SK-N-MC (cell line): ENCODE data around the gene CLEC2D.
"Not testable (repeated sequence)": the region's sequence is repeated elsewhere in the genome, so short reads cannot be mapped to it uniquely, and the experiment has no call there.

Experiments
- DNase-seq: peaks from one replicate; pipeline ENCODE4 v3.0.0-alpha.2; 2011; ENCODE audit warnings: low read depth, low spot score
- H3K27ac ChIP-seq: fragments of 200-600 bp; sonication (generic); 2 replicates; pipeline ENCODE4 v1.5.1; 2016; ENCODE audit warnings: mixed run types
- H3K36me3 ChIP-seq: fragments of 200-600 bp; sonication (generic); 2 replicates; pipeline ENCODE4 v1.6.1; 2017; ENCODE audit warnings: antibody characterized with exemption, low read length, mixed read lengths; ENCODE audit not compliant: insufficient read depth
- H3K4me3 ChIP-seq: fragments of 200-600 bp; sonication (generic); 2 replicates; pipeline ENCODE4 v1.5.1; 2016
- H3K9ac ChIP-seq: fragments of 200-600 bp; sonication (generic); 2 replicates; pipeline ENCODE4 v1.8.0; 2017; ENCODE audit warnings: mixed run types, mixed read lengths; ENCODE audit not compliant: insufficient read length
- H3K9me3 ChIP-seq: fragments of 200-600 bp; sonication (generic); 2 replicates; pipeline ENCODE4 v1.6.1; 2017; ENCODE audit warnings: low read depth, mild to moderate bottlenecking, antibody characterized with exemption, low read length, moderate library complexity, mixed read lengths
- EZH2 ChIP-seq: fragments of 200-600 bp; sonication (generic); IDR thresholded peaks from one replicate; pipeline ENCODE4 v1.6.1; 2017; ENCODE audit warnings: antibody characterized with exemption
- FOXP2 ChIP-seq: optimal IDR thresholded peaks from 2 replicates; pipeline ENCODE3; 2011; ENCODE audit warnings: mild to moderate bottlenecking, moderate library complexity; ENCODE audit not compliant: insufficient read depth; ENCODE audit errors: extremely low read length, control extremely low read depth
- POLR2AphosphoS5 ChIP-seq: IDR thresholded peaks from 2 replicates; pipeline ENCODE4 v1.6.1; 2012; ENCODE audit warnings: mild to moderate bottlenecking, low read depth, low read length, borderline replicate concordance

CLEC2D gene

DNA sequence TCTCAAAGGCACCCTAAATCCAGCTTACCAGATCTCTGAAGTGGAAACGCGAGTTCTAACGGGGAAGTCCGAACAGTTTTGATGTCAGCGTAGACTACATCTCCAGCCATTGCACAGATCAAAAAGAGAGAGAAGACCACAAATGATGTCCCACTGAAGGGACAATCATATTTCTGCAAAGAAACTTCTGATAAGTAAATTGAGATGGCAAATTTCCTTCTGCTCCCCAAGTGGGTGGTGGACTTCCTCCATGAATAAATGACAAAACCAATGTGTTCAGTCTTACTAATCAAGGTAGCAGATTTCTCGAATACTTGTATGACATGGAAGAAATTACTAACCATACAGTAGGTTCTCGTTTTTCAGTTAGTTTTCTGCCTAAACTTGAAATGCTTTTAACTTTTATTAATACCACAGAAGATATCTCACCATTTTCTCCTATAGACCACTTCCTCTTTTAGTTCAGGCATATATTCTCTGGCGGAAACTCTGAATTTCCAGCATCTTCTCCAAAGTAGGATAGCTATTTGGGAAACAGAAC, 63.5 kb downstream of the CLEC2D start, which contains the start of gene CLECL1:
CLECL1 (minus strand) TSS at position 177 of the 541 bp plus-strand sequence.
- TF ChIP-seq FOXP2: no peak
- no peak for TF ChIP-seq EZH2
- TF ChIP-seq POLR2AphosphoS5: no peak
- Histone ChIP-seq H3K4me3 (no peak within 1 kb of the TSS), H3K36me3 (no peaks in the 10 kb centered on the region)

DNA sequence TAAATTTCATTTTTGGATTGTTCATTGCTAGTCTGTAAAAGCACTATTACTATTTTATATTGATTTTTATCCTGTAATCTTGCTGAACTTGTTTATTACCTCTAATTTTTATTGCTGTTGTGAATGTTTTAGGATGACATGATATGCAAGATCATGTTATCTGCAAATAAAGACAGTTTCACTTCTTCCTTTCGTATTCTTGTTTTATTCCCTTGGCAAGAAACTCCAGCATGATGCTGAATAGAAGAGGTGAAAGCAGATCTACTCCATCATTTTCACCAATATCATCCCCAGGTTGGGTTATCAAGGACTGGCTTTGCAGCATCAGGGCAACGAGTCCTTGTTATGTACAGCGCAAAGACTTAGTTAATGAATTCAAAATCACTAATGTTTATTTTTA, 66.1 kb downstream of the CLEC2D start:
- H3K9ac ChIP-seq: no peak overlapping the region
- H3K36me3 ChIP-seq: no peaks in the 10 kb centered on the region
- DNase-seq: no peak
- TF ChIP-seq EZH2 (no peak), POLR2AphosphoS5 (no peak), FOXP2 (no peak)
- H3K9me3 ChIP-seq: no peaks in the 10 kb centered on the region
- H3K27ac ChIP-seq: no peak overlapping the region
- no peak overlapping the region for H3K4me3 ChIP-seq

More for the DNA sequence above, 63.5 kb downstream of the CLEC2D start, which contains the start of gene CLECL1:
- Histone ChIP-seq H3K9me3 (no peaks in the 10 kb centered on the region), H3K9ac (no peak within 1 kb of the TSS), H3K27ac (no peak within 1 kb of the TSS)
- no peak for DNase-seq

DNA sequence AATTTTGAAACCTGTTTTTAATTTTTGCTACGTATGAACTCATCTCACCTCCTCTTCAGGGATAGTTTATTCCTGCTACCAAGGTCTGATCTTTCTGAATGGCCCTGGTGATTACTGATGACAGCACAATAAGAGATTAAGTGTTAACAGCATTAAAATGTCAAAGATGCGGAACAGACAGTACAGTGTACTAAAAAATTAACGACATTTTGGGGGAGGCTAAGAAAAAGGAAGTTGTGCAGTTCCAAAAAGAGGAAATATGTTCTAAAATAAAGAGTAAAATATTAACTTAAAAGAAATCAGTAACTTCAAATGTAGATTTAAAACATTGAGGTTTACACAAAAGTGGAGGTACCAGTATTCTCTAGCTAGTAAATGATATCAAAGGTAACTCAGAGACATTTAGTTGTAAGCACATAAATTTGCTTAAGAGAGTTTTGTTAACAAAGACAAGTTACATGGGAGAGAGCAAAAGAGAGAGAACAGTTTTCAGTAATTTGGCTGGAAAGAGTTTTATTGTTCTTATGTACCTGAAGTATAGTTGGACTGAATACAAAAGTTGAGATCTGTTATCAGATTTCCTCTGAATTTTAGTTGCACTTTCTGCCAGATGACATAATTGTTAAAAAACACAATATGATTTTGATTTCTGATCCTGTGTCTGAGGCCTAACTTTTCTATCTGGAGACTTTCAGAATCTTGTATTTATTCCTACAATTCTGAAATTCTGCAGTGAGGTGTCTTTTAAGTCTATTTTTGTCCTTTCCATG, 67.6 kb downstream of the CLEC2D start:
- H3K9ac ChIP-seq: peak overlapping the region; percentile 38
- H3K9me3 ChIP-seq: no peaks in the 10 kb centered on the region
- H3K36me3 ChIP-seq: no peaks in the 10 kb centered on the region
- TF ChIP-seq EZH2 (no peak), POLR2AphosphoS5 (no peak), FOXP2 (no peak)
- H3K4me3 ChIP-seq: no peak overlapping the region
- DNase-seq: no peak
- H3K27ac ChIP-seq: peak overlapping the region; percentile 42; the same call in 1 of the 2 replicates

DNA sequence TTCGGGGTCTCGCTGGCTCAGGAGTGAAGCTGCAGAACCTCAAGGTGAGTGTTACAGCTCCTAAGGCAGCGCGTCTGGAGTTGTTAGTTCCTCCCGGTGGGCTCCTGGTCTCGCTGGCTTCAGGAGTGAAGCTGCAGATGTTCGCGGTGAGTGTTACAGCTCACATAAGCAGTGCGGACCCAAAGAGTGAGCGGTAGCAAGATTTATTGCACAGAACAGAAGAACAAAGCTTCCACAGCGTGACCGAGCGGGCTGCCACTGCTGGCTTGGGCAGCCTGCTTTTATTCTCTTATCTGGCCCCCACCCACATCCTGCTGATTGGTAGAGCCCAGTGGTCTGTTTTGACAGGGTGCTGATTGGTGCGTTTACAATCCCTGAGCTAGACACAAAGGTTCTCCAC, 69.4 kb downstream of the CLEC2D start:
- H3K9ac ChIP-seq, H3K4me3 ChIP-seq, H3K36me3 ChIP-seq, H3K9me3 ChIP-seq, H3K27ac ChIP-seq, DNase-seq: not testable (repeated sequence)

DNA sequence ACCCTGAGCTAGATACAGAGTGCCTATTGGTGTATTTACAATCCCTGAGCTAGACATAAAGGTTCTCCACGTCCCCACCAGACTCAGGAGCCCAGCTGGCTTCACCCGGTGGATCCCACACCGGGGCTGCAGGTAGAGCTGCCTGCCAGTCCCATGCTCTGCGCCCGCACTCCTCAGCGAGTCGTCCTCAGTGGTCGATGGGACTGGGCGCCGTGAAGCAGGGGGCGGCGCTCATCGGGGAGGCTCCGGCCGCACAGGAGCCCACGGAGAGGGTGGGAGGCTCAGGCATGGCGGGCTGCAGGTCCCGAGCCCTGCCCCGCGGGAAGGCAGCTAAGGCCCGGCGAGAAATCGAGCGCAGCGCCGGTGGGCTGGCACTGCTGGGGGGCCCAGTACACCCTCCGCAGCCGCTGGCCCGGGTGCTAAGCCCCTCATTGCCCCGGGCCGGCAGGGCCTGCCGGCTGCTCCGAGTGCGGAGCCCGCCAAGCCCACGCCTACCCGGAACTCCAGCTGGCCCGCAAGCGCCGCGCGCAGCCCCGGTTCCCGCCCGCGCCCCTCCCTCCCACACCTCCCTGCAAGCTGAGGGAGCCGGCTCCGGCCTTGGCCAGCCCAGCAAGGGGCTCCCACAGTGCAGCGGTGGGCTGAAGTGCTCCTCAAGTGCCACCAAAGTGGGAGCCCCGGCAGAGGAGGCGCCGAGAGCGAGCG, 70.0 kb downstream of the CLEC2D start:
- not testable (repeated sequence) for H3K4me3 ChIP-seq, H3K27ac ChIP-seq, H3K9ac ChIP-seq

DNA sequence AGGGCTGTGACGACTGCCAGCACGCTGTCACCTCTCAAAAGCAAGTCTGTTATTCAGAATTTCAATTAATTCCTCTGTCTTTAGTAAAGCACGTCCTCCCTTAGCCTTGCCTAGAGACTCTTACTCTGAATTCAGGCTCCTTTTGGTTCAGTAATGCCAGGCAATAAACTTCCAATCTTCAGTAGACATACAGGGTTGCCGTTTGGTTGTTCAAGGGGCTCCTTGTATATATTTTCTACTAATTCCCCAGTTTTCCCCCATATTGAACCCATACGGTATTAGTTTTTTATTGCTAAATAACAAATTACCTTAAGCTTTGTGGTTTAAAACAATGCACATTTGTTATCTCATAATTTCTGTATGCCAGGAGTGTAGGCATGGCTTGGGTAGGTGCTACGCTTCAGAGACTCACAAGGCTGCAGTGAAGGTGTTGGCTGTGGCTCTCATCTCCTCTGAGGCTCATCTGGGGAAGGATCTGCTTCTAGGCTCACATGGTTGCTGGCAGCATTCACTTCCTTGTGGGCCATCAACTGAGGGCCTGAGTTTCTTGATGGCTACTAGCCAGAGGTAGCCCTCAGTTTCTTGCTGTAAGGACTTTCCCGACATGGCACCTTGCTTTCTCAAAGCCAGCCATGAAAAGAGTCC, 70.7 kb downstream of the CLEC2D start:
- Histone ChIP-seq H3K4me3 (no peak overlapping the region), H3K36me3 (no peaks in the 10 kb centered on the region), H3K9me3 (no peaks in the 10 kb centered on the region), H3K27ac (no peak overlapping the region), H3K9ac (no peak overlapping the region)
- no peak for DNase-seq
- TF ChIP-seq EZH2 (no peak), POLR2AphosphoS5 (no peak), FOXP2 (no peak)

More for the DNA sequence above, 70.0 kb downstream of the CLEC2D start:
- H3K36me3 ChIP-seq, DNase-seq, H3K9me3 ChIP-seq: not testable (repeated sequence)

DNA sequence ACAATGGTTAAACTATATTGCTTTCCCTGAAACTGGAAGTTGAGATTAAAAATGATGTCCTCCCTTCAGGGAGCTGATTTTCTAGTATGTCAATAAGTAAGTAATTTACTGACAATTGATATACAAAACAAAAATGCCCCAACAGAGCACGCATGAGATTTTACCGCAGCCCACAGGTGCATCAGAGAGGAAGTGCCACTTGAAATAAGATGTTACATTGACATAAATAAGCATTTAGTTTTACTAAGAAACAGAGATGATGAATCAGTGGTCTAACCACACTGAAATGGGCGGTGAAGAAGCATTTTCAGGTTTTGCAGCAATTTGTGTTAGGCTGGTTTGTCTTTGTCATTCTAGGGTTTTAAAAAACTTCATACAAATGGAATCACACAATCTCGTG, 72.2 kb downstream of the CLEC2D start:
- Histone ChIP-seq H3K27ac (no peak overlapping the region), H3K9me3 (no peaks in the 10 kb centered on the region), H3K4me3 (no peak overlapping the region), H3K9ac (no peak overlapping the region), H3K36me3 (no peaks in the 10 kb centered on the region)
- no peak for DNase-seq
- TF ChIP-seq POLR2AphosphoS5 (no peak), EZH2 (no peak), FOXP2 (no peak)

DNA sequence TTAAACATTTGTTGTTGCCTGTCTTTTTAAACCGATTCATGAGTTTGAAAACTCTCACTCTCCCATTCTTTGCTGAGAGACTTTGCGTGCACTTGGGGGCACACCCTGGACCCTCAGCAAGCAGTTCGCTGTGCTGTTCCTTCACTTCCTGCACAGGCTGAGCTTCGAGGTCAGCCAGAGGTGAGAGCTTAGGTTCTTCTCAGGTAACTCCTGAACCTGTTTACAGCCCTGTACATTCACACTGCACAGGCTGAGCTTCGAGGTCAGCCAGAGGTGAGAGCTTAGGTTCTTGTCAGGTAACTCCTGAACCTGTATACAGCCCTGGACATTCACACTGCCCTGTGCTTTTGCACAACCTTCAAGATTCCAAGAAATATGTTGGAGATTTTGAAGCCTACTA, 73.1 kb downstream of the CLEC2D start:
- TF ChIP-seq POLR2AphosphoS5: no peak
- no peak for TF ChIP-seq FOXP2
- TF ChIP-seq EZH2: no peak
- no peak for DNase-seq
- H3K36me3 ChIP-seq: no peaks in the 10 kb centered on the region
- H3K9ac ChIP-seq: no peak overlapping the region
- H3K4me3 ChIP-seq: no peak overlapping the region
- no peaks in the 10 kb centered on the region for H3K9me3 ChIP-seq
- no peak overlapping the region for H3K27ac ChIP-seq
